NCI-H345 treated with DMSO at 0.1 percent for 48 hours (cell line): ENCODE results near the gene RANBP1.

ENCODE experiments used
- DNase-seq: peaks from one replicate; lab custom pipeline; 2025; ENCODE audit not compliant: unreplicated experiment; lab: John Stamatoyannopoulos, UW

The RANBP1 gene

DNA sequence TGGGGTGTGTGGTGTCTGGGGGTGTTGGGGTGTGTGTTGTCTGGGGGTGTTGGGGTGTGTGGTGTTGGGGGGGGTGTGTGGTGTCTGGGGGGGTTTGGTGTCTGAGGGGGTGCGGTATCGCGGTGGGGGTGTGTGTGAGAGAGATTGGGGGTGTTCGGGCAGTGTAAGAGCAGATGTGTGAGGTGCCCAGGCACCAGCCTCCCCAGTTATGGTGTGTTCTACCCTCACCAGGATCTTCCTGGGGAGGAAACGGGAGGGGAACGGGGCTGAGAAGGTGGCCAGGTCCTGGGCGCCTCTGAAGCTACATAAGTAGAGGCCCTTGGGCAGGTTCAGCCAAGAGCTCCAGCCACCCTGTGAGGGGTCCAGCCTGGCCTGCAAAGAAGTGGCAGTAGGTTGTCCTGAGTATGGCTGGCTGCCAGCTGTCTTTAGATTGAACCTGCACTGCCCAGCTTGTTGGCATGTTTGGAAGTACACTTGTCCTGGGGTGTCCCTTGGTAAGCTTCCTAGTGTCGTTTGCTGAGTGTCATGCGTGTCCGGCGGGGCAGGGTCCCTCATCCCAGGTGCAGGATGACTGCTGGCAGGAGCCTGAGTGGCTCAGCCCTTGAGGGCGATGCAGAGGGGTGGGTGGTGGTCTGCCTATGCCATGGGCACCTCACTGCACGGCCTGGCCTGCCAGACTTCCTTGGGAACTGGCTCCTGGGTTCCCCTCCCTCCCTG lies 7.6 kb downstream of the RANBP1 start:
- no peak for DNase-seq

DNA sequence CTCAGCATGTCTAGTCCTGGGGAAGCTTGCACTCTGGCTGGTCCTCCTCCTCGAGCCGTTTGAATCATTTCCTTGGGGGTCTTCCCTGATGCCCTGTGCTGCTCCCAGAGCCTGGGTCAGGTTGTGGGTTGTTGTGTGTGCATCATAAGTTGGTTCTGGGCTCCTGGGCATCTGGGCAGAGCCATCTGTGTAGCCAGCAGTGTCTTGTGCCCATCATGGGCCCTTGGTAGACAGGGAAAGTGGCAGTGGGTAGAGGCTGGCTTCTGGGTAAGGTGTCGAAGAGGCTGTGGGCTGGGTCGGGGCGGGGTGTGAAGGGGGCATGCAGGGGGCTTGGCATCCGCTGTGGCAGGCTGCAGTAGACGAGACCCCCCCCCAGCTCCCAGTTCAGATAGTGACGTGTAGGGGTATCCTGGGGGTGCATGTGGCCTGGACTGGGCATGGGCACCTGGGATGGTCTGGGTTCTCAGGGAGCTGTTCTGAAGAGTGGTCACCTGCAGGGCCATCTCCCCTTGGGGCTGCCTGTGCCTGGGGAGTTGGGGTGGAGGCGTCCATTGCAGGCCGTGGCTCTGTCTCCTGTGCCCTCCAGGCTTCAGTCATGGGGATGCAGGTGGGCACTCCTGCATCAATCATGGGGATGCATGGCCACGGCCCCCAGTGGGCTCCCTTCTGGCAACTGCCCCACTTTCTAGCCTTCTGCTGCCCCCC lies 8.3 kb downstream of the RANBP1 start:
- DNase-seq, result no peak

DNA sequence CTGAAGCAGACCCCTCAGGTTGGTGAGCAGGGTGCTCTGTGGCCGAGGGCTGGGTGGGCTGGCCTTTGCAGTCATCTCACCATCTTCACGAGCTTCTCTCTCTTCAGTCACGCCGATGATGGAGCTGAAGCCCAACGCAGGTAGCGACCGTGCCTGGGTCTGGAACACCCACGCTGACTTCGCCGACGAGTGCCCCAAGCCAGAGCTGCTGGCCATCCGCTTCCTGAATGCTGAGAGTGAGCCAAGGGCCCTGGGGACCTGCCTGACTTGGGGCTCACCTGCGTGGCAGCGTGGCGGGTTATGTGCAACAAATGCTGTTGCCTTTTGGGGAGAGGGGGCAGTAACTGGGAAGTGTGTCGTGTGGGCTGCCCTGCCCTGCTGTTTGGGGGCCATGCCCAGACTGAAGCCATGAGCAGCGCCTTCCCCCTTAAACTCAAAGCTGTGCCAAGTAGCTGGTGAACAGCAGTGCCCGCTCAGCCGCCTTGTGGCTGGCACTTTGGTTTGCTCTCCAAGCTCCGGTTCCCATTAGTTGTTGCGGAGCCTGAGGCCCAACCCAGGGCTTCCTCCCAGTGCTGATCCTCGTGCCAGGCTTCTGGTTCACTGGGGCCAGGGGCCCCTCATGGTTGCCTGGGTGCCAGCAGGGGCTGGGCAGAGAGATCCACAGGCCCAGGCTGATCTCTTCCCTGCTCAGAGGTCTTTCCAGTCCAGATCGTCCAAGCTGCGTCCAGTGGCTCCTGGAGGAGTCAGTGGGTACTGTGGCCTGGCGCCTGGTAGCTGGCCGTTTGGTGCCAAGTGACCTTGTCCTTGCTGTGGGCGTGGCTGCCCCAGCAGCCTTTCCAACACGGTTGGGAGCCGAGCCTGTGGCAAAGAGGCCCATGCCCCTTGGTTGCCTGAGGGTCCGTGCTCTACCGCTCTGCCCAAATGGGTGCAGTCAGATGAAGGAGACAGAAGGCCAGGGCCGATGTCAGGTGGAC lies 9.6 kb downstream of the RANBP1 start:
- no peak for DNase-seq

DNA sequence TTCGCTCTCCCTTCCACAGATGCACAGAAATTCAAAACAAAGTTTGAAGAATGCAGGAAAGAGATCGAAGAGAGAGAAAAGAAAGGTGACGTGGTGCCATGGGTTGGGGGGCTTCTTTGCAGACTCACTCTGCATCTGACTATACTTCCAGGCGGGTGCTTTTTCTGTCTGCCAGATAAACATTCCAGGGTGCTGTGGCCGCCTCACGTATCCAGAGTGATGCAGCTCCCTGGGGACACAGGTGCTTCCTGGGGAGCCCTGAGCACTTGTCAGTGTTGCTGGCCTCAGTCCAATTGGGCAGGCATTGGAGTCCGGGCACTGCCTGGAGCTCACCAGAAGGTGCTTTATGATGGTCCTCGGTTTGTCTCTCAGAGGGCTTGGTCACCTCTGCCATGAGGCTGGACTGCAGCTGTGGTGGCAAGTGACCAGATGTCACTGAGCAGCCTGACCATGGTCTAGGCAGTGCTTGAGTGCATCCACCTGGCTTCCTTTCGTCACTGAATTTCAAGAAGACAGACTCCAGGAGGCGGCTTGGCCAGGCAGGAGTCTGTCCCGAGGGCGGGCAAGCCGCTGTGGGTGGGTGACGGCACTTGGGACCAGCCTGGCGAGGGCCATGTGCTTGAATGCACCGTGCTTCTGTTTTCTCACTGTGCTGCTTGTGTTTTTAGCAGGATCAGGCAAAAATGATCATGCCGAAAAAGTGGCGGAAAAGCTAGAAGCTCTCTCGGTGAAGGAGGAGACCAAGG lies 10.6 kb downstream of the RANBP1 start:
- DNase-seq, result no peak

DNA sequence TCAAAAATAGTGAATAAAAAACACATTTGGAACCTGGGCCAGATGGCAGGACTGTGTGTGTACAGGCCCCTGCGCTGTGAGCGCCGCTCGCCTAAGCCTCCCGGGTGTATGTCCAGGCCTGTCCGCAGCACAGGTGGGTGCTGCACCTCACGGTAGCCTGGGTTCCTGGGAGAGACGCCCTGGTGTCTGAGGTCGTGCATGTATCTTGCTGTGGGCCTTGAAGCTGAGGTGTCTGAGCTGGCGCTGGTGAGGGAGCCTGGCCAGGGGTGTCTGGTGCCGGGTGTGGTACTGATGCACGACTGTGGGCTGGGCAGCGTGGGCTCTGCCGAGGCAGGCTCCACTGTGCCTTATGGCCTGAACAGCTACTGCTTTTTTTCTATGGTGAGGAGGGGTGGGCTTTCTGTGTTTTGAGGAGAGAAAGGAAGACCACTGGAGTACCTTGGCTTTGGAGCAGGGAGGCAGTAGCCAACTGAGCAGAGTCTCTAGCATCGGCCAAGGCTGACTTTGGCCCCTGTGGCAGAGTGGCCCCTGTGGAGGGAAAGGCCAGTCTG lies 11.5 kb downstream of the RANBP1 start:
- no peak for DNase-seq

DNA sequence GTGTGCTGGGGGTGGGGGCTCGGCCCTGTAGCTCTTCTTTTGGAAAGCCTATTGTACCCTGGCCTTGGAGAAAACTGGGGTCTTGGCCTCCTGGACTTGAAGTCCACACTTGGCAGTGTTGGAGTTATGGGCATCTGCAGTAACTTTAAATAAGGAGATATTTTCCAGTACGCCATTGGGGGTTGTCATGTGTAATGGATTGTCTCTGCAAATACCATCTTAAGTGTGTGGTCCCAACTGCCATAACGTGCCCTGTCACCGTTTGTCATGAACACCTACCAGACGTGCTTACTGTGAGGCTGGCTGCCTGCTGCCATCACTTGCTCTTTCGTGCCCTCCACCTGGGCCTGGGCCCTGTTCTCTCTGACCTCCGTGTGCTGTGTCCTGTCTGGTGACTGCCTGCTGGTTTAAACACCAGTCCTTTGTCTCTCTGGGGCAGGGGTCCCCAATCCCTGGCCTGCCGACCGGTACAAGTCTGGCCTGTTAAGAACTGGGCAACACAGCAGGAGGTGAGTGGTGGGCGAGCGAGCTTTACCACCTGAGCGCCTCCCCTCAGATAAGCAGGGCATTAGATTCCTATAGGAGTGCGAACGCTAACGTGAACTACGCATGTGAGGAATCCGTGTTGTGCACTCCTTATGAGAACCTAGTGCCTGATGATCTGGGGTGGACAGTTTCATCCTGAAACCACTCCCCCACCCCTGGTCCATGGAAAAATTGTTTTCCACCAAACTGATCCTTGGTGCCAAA lies 12.1 kb downstream of the RANBP1 start:
- DNase-seq, result no peak

DNA sequence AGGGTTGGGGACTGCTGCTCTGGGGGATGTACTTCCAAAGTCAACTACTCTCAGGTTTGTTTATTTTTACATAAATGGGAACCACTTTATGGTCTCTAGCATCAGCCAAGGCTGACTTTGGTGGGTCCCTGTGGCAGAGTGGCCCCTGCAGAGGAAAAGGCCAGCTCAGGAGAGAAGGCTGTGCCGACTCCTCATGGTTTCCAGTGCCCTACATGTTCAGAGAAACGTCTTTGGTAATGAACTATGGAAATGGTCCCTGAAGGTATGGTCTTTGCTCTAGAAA lies 12.7 kb downstream of the RANBP1 start:
- DNase-seq, result no peak

DNA sequence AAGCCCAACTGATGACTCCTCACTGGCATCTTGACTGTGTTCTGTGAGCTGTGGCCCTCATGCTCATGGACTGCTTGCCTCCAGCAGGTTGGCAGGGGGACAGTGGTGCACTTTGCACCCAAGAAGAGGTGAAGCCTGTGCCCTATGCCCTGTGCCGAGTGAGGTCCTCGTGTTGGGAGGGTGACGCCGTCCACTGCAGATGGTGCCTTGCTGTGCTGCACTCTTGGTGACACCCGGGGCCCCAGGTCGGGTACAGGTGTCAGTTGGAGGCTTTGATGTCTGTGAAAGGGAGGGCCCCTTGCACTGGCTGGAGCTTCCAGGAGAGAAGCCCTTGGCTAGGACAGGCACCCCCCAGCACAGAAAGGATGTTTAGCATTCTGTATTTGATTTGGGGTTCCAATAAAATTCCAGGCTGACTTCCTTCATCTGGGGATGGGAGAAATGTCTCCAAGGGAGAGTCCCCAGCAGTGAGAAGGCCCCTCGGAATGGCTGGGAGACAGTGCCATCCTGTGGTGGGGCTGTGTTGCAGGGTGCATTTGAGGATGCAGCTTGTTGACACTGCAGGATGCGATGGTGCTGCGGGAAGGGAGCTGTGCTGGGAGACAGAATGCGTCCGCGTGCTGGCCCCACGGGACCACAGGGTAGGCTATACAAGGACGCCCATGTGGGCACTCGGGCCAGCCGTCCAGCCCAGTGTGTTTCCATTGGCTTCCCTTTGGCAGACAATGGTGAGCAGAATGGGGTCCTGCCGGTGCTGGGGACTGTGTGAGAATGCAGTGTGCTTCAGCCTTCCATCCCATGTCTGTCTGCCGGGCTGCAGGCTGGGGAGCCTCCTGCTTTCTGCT lies 13.2 kb downstream of the RANBP1 start:
- no peak for DNase-seq

DNA sequence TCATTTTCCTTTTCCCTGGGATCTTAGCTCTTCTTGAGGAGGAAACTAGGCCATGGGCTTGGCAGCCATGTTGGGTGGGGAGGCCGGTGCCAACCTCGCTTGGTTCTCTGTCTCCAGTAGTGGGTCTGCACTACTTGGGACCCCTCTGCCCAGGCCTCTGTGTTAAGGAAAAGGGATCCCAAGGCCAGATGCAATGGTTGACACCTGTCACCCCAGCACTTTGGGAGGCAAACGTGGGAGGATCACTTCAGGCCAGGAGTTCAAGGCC lies 13.8 kb downstream of the RANBP1 start:
- no peak for DNase-seq

DNA sequence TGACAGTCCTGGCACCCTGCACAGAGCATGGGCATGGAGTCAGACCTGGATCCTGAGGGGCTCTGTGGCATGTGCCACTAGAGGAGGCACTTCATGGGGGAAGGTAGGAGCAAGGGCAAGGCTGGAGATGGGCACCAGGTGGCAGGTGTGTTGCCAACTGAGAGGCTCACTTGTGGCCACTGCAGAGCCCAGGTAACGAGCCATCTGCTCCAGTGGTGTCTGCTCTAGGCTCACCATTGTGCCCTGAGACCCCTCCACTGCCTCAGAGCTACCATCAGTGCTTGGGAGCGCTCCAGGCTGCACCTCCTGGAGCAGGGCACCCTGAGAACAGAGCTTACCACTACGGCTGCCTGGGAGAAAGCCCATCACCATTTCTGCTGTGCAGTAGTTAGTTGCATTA lies 14.4 kb downstream of the RANBP1 start:
- no peak for DNase-seq

DNA sequence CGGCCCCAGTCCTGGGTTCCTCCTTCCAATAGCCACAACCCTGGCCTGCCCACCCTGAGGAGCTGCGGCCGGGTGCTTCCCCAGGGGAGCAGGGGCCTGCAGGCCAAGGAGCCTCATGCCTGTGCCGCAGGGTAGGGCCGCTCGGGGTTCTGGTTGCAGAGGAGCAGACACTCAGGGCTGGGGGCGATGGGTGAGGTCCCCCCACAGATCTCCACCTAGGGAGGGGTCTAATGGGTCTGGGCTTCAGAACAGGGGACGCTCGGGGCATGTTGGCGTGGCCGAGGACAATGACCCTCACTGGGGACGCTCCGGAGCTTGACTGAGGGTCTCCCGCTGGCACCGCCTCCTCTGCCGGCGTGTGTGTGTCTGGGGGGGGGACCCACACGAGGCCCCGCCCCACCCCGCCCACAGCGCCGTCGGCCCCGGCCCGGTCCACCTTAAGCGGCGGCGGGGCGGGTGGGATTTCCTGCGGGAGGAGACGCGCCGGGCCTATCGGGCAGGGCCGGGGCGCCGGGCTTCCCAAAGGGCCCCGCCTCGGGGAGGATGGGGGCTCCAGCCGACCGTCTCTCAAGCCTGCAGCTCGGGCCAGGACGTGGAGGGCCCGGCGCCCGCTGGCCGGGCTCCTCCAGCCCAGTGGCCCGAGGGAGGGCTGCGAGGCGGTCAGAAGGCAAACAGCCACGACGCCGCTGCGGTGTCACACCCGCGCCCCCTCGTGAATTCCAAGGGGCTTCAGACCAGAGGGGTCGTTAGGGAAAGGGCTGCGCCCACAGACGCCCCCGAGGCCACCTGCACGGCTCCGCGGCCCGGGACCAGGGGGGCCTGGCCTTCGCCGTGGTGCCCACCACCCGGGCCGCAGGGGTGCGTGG lies 15.1 kb downstream of the RANBP1 start:
- no peak for DNase-seq

DNA sequence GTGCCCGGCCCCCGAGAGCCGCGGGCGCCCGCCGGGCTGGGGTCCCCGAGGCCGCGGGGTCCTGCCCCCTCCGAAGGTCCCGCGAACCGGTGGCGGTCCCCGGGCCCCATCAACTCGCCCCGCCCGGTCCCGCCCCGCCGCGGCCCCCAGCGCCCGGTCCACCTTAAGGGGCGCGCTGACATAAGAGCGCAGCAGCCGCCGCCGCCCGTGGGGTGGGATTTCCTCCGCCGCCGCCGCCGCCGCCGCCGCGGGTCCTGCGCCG lies 15.6 kb downstream of the RANBP1 start, which contains the start of gene ZDHHC8:
Gene ZDHHC8, plus strand, starts transcription at position 208 of the 262 bp plus-strand sequence. CDS start 144 bp downstream, outside the sequence.
- DNase-seq, result no peak

DNA sequence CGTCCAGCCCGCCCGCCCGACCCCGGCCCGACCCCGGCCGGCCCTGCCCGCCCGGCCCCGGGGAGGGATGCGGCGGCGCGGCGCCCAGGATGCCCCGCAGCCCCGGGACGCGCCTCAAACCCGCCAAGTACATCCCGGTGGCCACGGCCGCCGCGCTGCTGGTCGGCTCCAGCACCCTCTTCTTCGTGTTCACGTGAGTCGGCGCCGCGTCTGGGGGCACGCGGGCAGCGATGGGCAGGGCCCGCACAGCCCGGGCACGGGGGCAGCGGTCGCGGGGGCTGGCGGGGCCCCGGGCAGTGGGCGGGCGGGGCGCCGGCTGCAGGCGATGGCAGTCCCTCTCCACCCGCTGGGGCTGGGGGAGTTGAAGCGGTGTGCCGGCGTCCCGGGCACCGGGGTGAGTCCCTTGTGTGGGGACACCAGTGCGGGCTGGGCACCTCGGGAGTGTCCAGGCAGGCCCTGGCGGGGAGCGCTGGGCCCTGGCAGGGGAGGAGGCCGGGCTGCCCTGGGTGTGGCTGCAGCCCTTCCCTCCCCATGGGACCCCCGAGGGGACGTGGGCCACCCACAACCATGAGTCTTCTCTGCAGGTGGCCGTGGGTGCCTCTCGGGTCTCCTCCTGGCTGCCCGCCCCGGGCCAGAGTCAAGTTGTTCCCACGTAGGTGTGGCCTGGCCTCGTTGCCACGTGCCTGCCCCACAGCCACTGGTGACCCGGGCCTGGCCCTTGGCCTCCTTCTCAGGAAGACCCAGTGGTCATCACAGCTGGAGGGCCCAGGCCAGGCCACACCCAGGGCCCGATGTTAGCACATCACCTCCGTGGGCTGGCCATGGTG lies 16.2 kb downstream of the RANBP1 start:
- no peak for DNase-seq

DNA sequence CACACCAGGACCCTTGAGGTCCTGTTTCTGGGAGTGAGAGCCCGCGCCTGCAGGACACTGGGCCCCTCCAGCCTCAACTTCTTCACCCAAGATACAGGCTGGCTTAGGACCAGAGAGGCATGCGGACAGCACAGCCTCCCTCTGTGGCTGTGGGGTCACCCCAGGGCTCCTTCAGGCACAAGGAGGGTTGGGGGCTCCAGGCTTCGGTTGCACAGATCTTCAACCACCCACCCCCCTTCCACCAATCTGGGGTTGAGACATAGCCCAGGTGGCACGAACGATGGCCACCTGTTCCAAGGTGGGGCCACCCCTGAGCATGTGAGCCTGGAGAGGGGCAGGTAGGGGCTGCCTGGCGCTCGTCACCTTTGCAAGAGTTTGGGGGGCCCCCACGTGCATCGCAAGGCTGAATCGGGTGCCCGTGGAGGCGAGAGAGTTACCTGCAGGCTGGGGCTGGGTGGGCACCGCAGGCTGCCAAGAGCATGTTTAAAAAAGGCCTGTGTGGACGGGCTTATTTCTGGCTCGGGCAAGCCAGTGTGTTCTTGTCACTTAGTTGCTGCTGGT lies 16.9 kb downstream of the RANBP1 start:
- no peak for DNase-seq

DNA sequence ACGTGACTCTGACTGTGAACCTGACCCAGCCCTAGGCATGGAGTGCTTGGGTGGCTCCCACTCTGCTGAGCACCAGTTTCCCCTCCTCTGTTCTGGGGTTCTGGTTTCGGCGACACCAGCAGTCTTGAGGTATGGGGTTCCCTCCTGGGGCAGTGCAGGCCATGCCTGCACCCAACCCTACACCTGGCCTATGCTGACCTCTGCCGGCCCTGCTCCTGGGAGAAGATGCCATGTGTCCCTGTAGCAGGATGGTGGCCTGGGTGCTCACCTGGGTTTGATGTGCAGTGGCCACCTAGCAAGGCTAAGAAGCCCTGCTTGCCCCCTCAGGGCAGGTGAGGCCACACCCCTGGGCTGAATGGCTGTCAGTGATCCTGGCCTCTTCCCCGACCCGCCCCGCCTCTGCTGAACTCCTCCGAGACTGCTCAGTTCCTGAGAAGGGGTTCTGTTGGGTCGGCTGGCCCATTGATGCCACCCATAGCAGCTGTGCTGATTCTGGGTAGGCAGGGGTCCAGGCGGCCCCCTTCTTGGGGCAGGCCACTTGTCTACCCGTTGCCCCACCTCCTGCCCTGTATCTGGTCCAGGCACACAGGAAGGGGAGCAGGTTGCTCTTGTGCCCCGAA lies 18.1 kb downstream of the RANBP1 start:
- no peak for DNase-seq

DNA sequence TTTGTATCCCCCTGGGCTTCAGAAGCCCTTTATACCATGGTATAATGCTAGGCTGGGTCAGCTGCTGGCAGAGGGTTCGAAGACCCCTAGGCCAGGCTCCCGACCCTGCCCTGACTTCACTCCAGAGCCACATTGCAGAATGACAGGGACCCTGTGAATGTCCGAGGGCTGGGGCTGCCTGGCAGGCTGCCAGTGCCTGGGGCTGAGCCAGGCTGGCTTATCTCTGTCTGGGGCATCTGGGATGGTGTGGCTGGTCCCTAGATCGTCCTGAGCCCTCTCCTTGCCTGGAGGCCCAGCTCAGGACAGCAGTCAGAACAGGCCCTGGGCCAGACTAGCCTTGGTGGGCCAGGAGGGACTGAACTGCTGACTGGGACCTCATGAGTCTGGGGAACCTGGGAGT lies 19.4 kb downstream of the RANBP1 start:
- DNase-seq, result no peak
